Trophoblast cell (in vitro differentiated cells and primary cell): ENCODE measurements around the gene PGD.
"Not testable (repeated sequence)": the region's sequence is repeated elsewhere in the genome, so short reads cannot be mapped to it uniquely, and the experiment has no call there.

Experiments used
- DNase-seq, 2 donors: peaks; one replicate each; pipeline ENCODE4 v3.0.0-alpha.2; 2016
- H2AFZ ChIP-seq: 2 replicates; pipeline ENCODE4 v1.6.1; 2013; ENCODE audit warnings: low read length, moderate library complexity, mild to moderate bottlenecking; ENCODE audit not compliant: insufficient read depth, poor library complexity
- H2AK5ac ChIP-seq: 2 replicates; pipeline ENCODE4 v1.6.1; 2013; ENCODE audit warnings: mild to moderate bottlenecking, low read length
- H2BK120ac ChIP-seq: 2 replicates; pipeline ENCODE4 v1.6.1; 2013; ENCODE audit warnings: low read length, mild to moderate bottlenecking, moderate library complexity; ENCODE audit not compliant: insufficient read depth, poor library complexity
- H2BK12ac ChIP-seq: 2 replicates; pipeline ENCODE4 v1.6.1; 2013; ENCODE audit warnings: mild to moderate bottlenecking, low read length, moderate library complexity
- H2BK5ac ChIP-seq: 2 replicates; pipeline ENCODE4 v1.6.1; 2013; ENCODE audit warnings: low read length, low read depth, moderate library complexity, mild to moderate bottlenecking; ENCODE audit not compliant: poor library complexity
- H3K14ac ChIP-seq: 2 replicates; pipeline ENCODE4 v1.6.1; 2013; ENCODE audit warnings: mild to moderate bottlenecking, low read length
- H3K18ac ChIP-seq: 2 replicates; pipeline ENCODE4 v1.6.1; 2013; ENCODE audit warnings: mild to moderate bottlenecking, low read length
- H3K23ac ChIP-seq: 2 replicates; pipeline ENCODE4 v1.6.1; 2013; ENCODE audit warnings: low read length
- H3K27ac ChIP-seq: 2 replicates; pipeline ENCODE4 v1.5.1; 2013; ENCODE audit warnings: low read depth, mild to moderate bottlenecking, inconsistent platforms, low read length, moderate library complexity
- H3K27me3 ChIP-seq: 2 replicates; pipeline ENCODE4 v1.6.1; 2013; ENCODE audit warnings: inconsistent platforms, mild to moderate bottlenecking, low read length, moderate library complexity; ENCODE audit not compliant: insufficient read depth
- H3K36me3 ChIP-seq, 2 experiments: 1 replicate in 1 of 2; 2 replicates in 1 of 2; pipeline ENCODE4 v1.6.1; 2013; ENCODE audit warnings: low read length in 2 of 2, mild to moderate bottlenecking in 2 of 2, moderate library complexity in 1 of 2; ENCODE audit not compliant: insufficient read depth in 2 of 2, control insufficient read depth in 1 of 2
- H3K4ac ChIP-seq: 2 replicates; pipeline ENCODE4 v1.6.1; 2013; ENCODE audit warnings: low read depth, mild to moderate bottlenecking, low read length, moderate library complexity
- H3K4me1 ChIP-seq, 2 experiments: 1 replicate in 1 of 2; 2 replicates in 1 of 2; pipeline ENCODE4 v1.6.1; 2013; ENCODE audit warnings: low read length in 2 of 2, mild to moderate bottlenecking in 2 of 2, moderate library complexity in 1 of 2; ENCODE audit not compliant: insufficient read depth in 2 of 2, control insufficient read depth in 1 of 2
- H3K4me2 ChIP-seq: 2 replicates; pipeline ENCODE4 v1.6.1; 2013; ENCODE audit warnings: inconsistent platforms, mild to moderate bottlenecking, low read length, moderate library complexity
- H3K4me3 ChIP-seq: 2 replicates; pipeline ENCODE4 v1.5.1; 2013; ENCODE audit warnings: mild to moderate bottlenecking, low read depth, low read length, inconsistent platforms
- H3K79me1 ChIP-seq: one replicate; pipeline ENCODE4 v1.6.1; 2013; ENCODE audit warnings: low read length
- H3K79me2 ChIP-seq: 2 replicates; pipeline ENCODE4 v1.6.1; 2013; ENCODE audit warnings: low read length, mild to moderate bottlenecking; ENCODE audit not compliant: control insufficient read depth, insufficient read depth, poor library complexity
- H3K9ac ChIP-seq: 2 replicates; pipeline ENCODE4 v1.6.1; 2013; ENCODE audit warnings: mild to moderate bottlenecking, low read length
- H3K9me3 ChIP-seq: 2 replicates; pipeline ENCODE4 v1.6.1; 2013; ENCODE audit warnings: low read depth, mild to moderate bottlenecking, control low read depth, inconsistent platforms, low read length; ENCODE audit not compliant: insufficient read depth
- H4K12ac ChIP-seq: 2 replicates; pipeline ENCODE4 v1.6.1; 2013; ENCODE audit warnings: low read depth, mild to moderate bottlenecking, low read length, moderate library complexity
- H4K8ac ChIP-seq: 2 replicates; pipeline ENCODE4 v1.6.1; 2013; ENCODE audit warnings: low read depth, mild to moderate bottlenecking, low read length, moderate library complexity
- H4K91ac ChIP-seq: one replicate; pipeline ENCODE4 v1.6.1; 2013; ENCODE audit warnings: low read depth, mild to moderate bottlenecking, low read length, moderate library complexity
- WGBS: extraction: QIAGEN DNeasy Blood & Tissue Kit; methylation state at CpG from one replicate; pipeline ENCODE4 v1.1.7; 2013; ENCODE audit warnings: missing lambda C conversion rate; ENCODE audit not compliant: insufficient read length, insufficient coverage; ENCODE audit errors: extremely low coverage; 5-methylcytosine and 5-hydroxymethylcytosine counted together

The PGD gene

GRCh38 chr1:10407201-10407600 lies 8.3 kb downstream of the PGD start:
- H3K23ac ChIP-seq, result no peak overlapping the region
- no peaks in the 10 kb centered on the region for H3K79me2 ChIP-seq
- H3K79me1 ChIP-seq, result no peaks in the 10 kb centered on the region
- no peak overlapping the region for H3K4me2 ChIP-seq
- no peak overlapping the region for H2BK5ac ChIP-seq
- H2AFZ ChIP-seq, result no peak overlapping the region
- no peak overlapping the region for H3K14ac ChIP-seq
- H4K8ac ChIP-seq, result no peak overlapping the region
- no peak overlapping the region for H3K9ac ChIP-seq
- no peak overlapping the region for H4K12ac ChIP-seq
- no peak overlapping the region for H3K4ac ChIP-seq
- no peak overlapping the region for H3K27ac ChIP-seq
- no peak overlapping the region for H3K18ac ChIP-seq
- H3K9me3 ChIP-seq, result no peaks in the 10 kb centered on the region
- no peak overlapping the region for H3K4me3 ChIP-seq
- WGBS, result no CpG with 5 or more reads among the region's 2 CpGs
- no peak overlapping the region for H2AK5ac ChIP-seq
- no peak overlapping the region for H2BK12ac ChIP-seq
- peaks cover 53 to 80% of the 10 kb centered on the region in 2 experiments for H3K36me3 ChIP-seq
- H3K4me1 ChIP-seq, result no peaks in the 10 kb centered on the region
- no peak overlapping the region for H4K91ac ChIP-seq
- DNase-seq, result no peak
- no peak overlapping the region for H2BK120ac ChIP-seq
- no peaks in the 10 kb centered on the region for H3K27me3 ChIP-seq

DNA sequence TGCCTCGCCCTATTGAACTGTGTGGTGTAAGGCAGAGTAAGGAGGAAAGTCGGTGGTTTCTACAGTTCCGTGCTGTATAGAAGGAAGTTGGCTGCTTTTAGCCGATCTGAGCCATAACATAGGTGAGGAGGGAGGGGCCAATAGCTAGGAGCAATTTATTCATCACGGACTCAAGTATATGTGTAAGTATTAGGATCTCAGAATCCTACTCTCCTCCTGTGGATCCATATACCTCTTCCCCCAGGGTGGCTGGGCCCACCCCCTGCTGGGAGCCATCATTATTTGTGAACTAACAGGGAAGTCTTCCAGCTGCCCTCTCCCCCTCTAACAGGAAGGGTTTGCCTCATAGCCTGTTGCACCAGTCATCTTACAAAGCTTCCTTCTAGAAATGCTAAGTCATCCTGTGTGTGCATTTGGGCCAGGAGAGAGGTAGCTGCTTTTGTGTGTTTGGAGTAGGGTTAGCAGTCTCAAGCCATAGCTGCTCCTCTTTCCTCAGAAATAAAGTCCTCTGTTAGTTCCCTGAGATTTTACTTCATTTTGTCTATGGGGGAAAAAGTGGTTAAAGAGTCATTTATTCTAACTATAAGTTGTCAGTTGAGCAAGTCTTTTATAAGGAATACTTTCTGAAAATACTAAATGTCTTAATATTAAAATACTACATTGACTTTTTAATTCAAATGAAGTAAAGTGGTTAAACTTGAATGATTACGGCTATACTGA lies 16.5 kb downstream of the PGD start:
- WGBS, result no CpG with 5 or more reads among the region's 6 CpGs
- Histone ChIP-seq H4K91ac (no peak overlapping the region), H3K9ac (no peak overlapping the region), H3K4me1 (peaks cover 5% of the 10 kb centered on the region in 2 experiments), H3K27ac (no peak overlapping the region), H3K18ac (no peak overlapping the region), H4K8ac (peak overlapping the region; percentile 71), H3K4me2 (no peak overlapping the region), H3K14ac (no peak overlapping the region), H2AFZ (no peak overlapping the region), H2BK5ac (peak overlapping the region; percentile 27), H3K79me2 (no peaks in the 10 kb centered on the region), H2AK5ac (no peak overlapping the region), H3K4me3 (no peak overlapping the region), H4K12ac (no peak overlapping the region), H3K79me1 (no peaks in the 10 kb centered on the region), H3K23ac (no peak overlapping the region), H3K36me3 (peaks cover 40 to 62% of the 10 kb centered on the region in 2 experiments), H2BK120ac (no peak overlapping the region), H3K4ac (peak overlapping the region; percentile 83), H2BK12ac (peak overlapping the region; percentile 48), H3K9me3 (peaks cover 2% of the 10 kb centered on the region), H3K27me3 (no peaks in the 10 kb centered on the region)
- peak in 1 of 2 donors; percentile 13 for DNase-seq

GRCh38 chr1:10415967-10416366 lies 17.1 kb downstream of the PGD start:
- not testable (repeated sequence) for H3K9ac ChIP-seq, H3K9me3 ChIP-seq, H3K79me2 ChIP-seq, H2BK12ac ChIP-seq, H3K18ac ChIP-seq, H2AK5ac ChIP-seq, H4K91ac ChIP-seq, H3K4me3 ChIP-seq, H2BK120ac ChIP-seq, H2BK5ac ChIP-seq, H3K4me2 ChIP-seq, H3K23ac ChIP-seq, H3K4me1 ChIP-seq, DNase-seq, H3K79me1 ChIP-seq, H3K27ac ChIP-seq, H2AFZ ChIP-seq, H4K8ac ChIP-seq, H3K4ac ChIP-seq, H4K12ac ChIP-seq, H3K27me3 ChIP-seq, H3K14ac ChIP-seq
- WGBS, result no CpG with 5 or more reads among the region's 1 CpG
- peaks cover 39 to 64% of the 10 kb centered on the region in 2 experiments for H3K36me3 ChIP-seq

DNA sequence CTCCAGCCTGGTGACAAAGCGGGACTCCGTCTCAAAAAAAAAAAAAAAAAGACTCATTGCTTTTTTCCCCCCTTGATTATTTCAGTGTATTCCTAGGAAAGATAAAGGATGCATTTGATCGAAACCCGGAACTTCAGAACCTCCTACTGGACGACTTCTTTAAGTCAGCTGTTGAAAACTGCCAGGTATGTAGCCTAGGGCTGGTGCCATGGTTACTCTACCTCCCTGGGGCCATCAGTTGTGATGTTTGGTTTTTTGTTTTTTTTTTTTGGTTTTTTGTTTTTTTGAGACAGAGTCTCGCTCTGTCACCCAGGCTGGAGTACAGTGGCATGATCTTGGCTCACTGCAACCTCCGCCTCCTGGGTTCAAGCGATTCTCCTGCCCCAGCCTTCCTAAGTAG lies 19.9 kb downstream of the PGD start:
- H3K9me3 ChIP-seq, H3K18ac ChIP-seq, H3K4me2 ChIP-seq, H3K27me3 ChIP-seq, H3K4ac ChIP-seq, H4K91ac ChIP-seq, H3K14ac ChIP-seq, H3K4me3 ChIP-seq, H2BK12ac ChIP-seq, H2AFZ ChIP-seq, H4K8ac ChIP-seq, H3K9ac ChIP-seq, H3K27ac ChIP-seq, H3K4me1 ChIP-seq, H3K79me2 ChIP-seq, H2BK5ac ChIP-seq, H3K23ac ChIP-seq, H2BK120ac ChIP-seq, H2AK5ac ChIP-seq, H4K12ac ChIP-seq, H3K79me1 ChIP-seq: not testable (repeated sequence)
- peaks cover 30 to 52% of the 10 kb centered on the region in 2 experiments for H3K36me3 ChIP-seq
- no CpG with 5 or more reads among the region's 8 CpGs for WGBS
- peak; percentile 68 to 91 for DNase-seq
